Measurements from ENCODE around the gene SPESP1.
"Not testable (repeated sequence)": the region's sequence is repeated elsewhere in the genome, so short reads cannot be mapped to it uniquely, and the experiment has no call there.

SPESP1 gene

GRCh38 chr15:68966996-68967395 lies 36.7 kb downstream of the SPESP1 start:
- DNase-seq, result no peak

GRCh38 chr15:68967948-68968347 lies 37.6 kb downstream of the SPESP1 start:
- DNase-seq, result no peak

- no peak for DNase-seq
These were observed 39.0 kb downstream of the SPESP1 start for GRCh38 chr15:68969298-68969697.

GRCh38 chr15:68972201-68973065 lies 42.1 kb downstream of the SPESP1 start:
- no peak for DNase-seq

- not testable (repeated sequence) for DNase-seq
These were observed 45.4 kb downstream of the SPESP1 start for GRCh38 chr15:68975651-68976160.

GRCh38 chr15:68977426-68977825 lies 47.1 kb downstream of the SPESP1 start:
- not testable (repeated sequence) for DNase-seq

- no peak for DNase-seq
These were observed 48.7 kb downstream of the SPESP1 start for GRCh38 chr15:68979006-68979405.

GRCh38 chr15:68979816-68980215 lies 49.5 kb downstream of the SPESP1 start:
- no peak for DNase-seq

- DNase-seq, result no peak
These were observed 50.5 kb downstream of the SPESP1 start for GRCh38 chr15:68980786-68981185.

GRCh38 chr15:68981941-68982340 lies 51.6 kb downstream of the SPESP1 start:
- DNase-seq, result no peak

- no peak for DNase-seq
These were observed 52.7 kb downstream of the SPESP1 start for GRCh38 chr15:68982976-68983563.

GRCh38 chr15:68983961-68984481 lies 53.7 kb downstream of the SPESP1 start:
- DNase-seq, result no peak

GRCh38 chr15:68984586-68984985 lies 54.3 kb downstream of the SPESP1 start:
- no peak for DNase-seq

GRCh38 chr15:68985361-68985891 lies 55.1 kb downstream of the SPESP1 start:
- DNase-seq, result no peak

- DNase-seq, result no peak
These were observed 56.0 kb downstream of the SPESP1 start for GRCh38 chr15:68986322-68986721.

- DNase-seq, result no peak
These were observed 56.8 kb downstream of the SPESP1 start for GRCh38 chr15:68987120-68987519.

GRCh38 chr15:68987676-68988075 lies 57.4 kb downstream of the SPESP1 start:
- no peak for DNase-seq

GRCh38 chr15:68989541-68990230 lies 59.4 kb downstream of the SPESP1 start:
- no peak for DNase-seq

GRCh38 chr15:68990231-68990991 lies 60.1 kb downstream of the SPESP1 start:
- no peak for DNase-seq

GRCh38 chr15:68990992-68991500 lies 60.7 kb downstream of the SPESP1 start:
- DNase-seq, result no peak

- DNase-seq, result no peak
These were observed 61.4 kb downstream of the SPESP1 start for GRCh38 chr15:68991723-68992122.

- no peak for DNase-seq
These were observed 62.4 kb downstream of the SPESP1 start for GRCh38 chr15:68992696-68993095.
